Keratinocyte (primary cell): ENCODE data around the gene UBR3.

Experiments
- EZH2 ChIP-seq: IDR thresholded peaks from one replicate; pipeline ENCODE4 v1.6.1; 2012; ENCODE audit warnings: inconsistent platforms, mild to moderate bottlenecking, low read length, moderate library complexity
- TF ChIP-seq, protein P1 (sequence below), 3 experiments: IDR thresholded peaks in 1 of 3; conservative IDR thresholded peaks in 1 of 3; optimal IDR thresholded peaks in 1 of 3; 2 replicates in 2 of 3; 3 replicates in 1 of 3; pipeline versions ENCODE3 to v1.5.1; 2011; ENCODE audit warnings: low read length in 3 of 3, mild to moderate bottlenecking in 3 of 3, moderate library complexity in 2 of 3, control low read depth in 1 of 3, inconsistent platforms in 1 of 3; ENCODE audit not compliant: insufficient read depth in 2 of 3; ENCODE audit errors: extremely low read depth in 1 of 3

- TF ChIP-seq EZH2, result no peak
- TF ChIP-seq, protein P1, sequence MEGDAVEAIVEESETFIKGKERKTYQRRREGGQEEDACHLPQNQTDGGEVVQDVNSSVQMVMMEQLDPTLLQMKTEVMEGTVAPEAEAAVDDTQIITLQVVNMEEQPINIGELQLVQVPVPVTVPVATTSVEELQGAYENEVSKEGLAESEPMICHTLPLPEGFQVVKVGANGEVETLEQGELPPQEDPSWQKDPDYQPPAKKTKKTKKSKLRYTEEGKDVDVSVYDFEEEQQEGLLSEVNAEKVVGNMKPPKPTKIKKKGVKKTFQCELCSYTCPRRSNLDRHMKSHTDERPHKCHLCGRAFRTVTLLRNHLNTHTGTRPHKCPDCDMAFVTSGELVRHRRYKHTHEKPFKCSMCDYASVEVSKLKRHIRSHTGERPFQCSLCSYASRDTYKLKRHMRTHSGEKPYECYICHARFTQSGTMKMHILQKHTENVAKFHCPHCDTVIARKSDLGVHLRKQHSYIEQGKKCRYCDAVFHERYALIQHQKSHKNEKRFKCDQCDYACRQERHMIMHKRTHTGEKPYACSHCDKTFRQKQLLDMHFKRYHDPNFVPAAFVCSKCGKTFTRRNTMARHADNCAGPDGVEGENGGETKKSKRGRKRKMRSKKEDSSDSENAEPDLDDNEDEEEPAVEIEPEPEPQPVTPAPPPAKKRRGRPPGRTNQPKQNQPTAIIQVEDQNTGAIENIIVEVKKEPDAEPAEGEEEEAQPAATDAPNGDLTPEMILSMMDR (optimal IDR thresholded peaks at IDR 0.05 in 1 of 3, IDR thresholded peaks at IDR 0.05 in 1 of 3, conservative IDR thresholded peaks at IDR 0.05 in 1 of 3; ENCODE audit: extremely low read depth in 1 of 3, insufficient read depth in 2 of 3, low read length in 3 of 3), result no peak
Measured at GRCh38 chr2:170052151-170052550, 224.9 kb downstream of the UBR3 start.
